Body of pancreas (tissue), 4 donors: ENCODE data around the gene CA12. TPM values are rescaled to one million over a fixed set of nuclear protein-coding genes. Genes with fewer than 3 reads are reported as not detected.

ENCODE experiments used
- ATAC-seq: fragments of 150-250 bp; one replicate; pipeline ENCODE4 v1.9.1; 2016
- DNase-seq, 4 donors: peaks; one replicate each; pipeline ENCODE4 v3.0.0-alpha.2; 2019
- H3K27ac ChIP-seq, 4 donors: fragments of 200-600 bp; sonication (generic); 1 replicate in 3 of 4; 2 replicates in 1 of 4; pipeline versions ENCODE4 v1.5.1 to v1.6.1; 2016 to 2019; ENCODE audit warnings: mild to moderate bottlenecking in 1 of 4, mixed read lengths in 1 of 4, moderate library complexity in 1 of 4
- H3K27me3 ChIP-seq, 2 donors: fragments of 200-600 bp; sonication (generic); one replicate each; pipeline ENCODE4 v1.6.0; 2016; ENCODE audit warnings: mild to moderate bottlenecking in 1 of 2
- H3K36me3 ChIP-seq, 2 donors: fragments of 200-600 bp; sonication (generic); replicated peaks in 1 of 2; 2 replicates each; pipeline ENCODE4 v1.5.1; 2016; ENCODE audit warnings: low read depth in 2 of 2; ENCODE audit not compliant: insufficient read depth in 1 of 2
- H3K4me1 ChIP-seq: fragments of 200-600 bp; sonication (generic); one replicate; pipeline ENCODE4 v1.6.0; 2016
- H3K4me3 ChIP-seq, 2 donors: fragments of 200-600 bp; sonication (generic); 1 replicate in 1 of 2; 2 replicates in 1 of 2; pipeline ENCODE4 v1.5.1; 2016 to 2019
- H3K9me3 ChIP-seq, 3 donors: fragments of 200-600 bp; sonication (generic); 1 replicate in 2 of 3; 2 replicates in 1 of 3; pipeline ENCODE4 v1.5.1; 2016
- POLR2A ChIP-seq, 3 donors: fragments of 450-650 bp; IDR thresholded peaks; one replicate each; pipeline ENCODE4 v1.6.1; 2016; ENCODE audit warnings: antibody characterized with exemption in 3 of 3, mild to moderate bottlenecking in 2 of 3
- WGBS, 2 donors: methylation state at CpG; one replicate each; pipeline ENCODE4 v1.1.5; 2017; 5-methylcytosine and 5-hydroxymethylcytosine counted together
- intact Hi-C: fragments of 100-400 bp; cut with DNase I; formaldehyde crosslinking; loops from one replicate; pipeline ENCODE4 v1.15.1; 2023
- total RNA-seq, 2 donors: library from RNA; depleted of rRNA; stranded (reverse); fragments of >200 nt; gene quantifications; one replicate each; pipeline ENCODE4 v1.1.0, GENCODE V29; 2016
- TF ChIP-seq, protein P1 (sequence below), 7 experiments: fragments of 450-650 bp in 4 of 7; fragments of 200-600 bp in 3 of 7; sonication (generic) in 3 of 7; IDR thresholded peaks; one replicate each; pipeline ENCODE4 v1.5.1; 2016 to 2019; ENCODE audit warnings: antibody characterized with exemption in 7 of 7

CA12 gene
- total RNA-seq, 2 donors from 2014 or later, result 16.1 to 25.7 TPM

DNA sequence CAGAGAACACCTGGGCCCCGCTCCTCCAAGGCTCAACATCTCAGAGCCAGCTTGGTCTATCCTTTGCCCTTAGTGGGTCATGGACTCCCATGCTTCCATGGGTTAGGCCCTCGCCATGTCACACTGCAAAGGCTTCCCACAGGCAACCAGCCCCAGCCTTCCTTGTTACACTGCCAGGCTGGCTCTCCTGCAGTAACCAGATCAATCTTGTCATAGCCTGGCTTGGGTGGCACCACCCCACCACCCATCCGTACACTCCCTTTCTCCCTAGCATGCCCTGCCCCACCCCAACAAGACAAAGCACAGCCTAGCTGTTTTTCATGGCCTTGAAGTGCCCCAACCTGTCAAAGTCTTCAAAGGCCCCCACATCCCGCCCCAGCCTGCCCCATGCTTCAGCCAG is 30.5 kb downstream of the CA12 start:
- Histone ChIP-seq H3K9me3 (no peaks in the 10 kb centered on the region), H3K36me3 (no peaks in the 10 kb centered on the region), H3K27ac (peak overlapping the region in 3 of 4 donors; percentile 77 to 86 (median 85)), H3K27me3 (no peaks in the 10 kb centered on the region), H3K4me3 (no peak overlapping the region), H3K4me1 (peaks cover 93% of the 10 kb centered on the region)
- no peak for ATAC-seq
- no peak for TF ChIP-seq POLR2A (IDR thresholded peaks at IDR 0.05)
- TF ChIP-seq, protein P1, sequence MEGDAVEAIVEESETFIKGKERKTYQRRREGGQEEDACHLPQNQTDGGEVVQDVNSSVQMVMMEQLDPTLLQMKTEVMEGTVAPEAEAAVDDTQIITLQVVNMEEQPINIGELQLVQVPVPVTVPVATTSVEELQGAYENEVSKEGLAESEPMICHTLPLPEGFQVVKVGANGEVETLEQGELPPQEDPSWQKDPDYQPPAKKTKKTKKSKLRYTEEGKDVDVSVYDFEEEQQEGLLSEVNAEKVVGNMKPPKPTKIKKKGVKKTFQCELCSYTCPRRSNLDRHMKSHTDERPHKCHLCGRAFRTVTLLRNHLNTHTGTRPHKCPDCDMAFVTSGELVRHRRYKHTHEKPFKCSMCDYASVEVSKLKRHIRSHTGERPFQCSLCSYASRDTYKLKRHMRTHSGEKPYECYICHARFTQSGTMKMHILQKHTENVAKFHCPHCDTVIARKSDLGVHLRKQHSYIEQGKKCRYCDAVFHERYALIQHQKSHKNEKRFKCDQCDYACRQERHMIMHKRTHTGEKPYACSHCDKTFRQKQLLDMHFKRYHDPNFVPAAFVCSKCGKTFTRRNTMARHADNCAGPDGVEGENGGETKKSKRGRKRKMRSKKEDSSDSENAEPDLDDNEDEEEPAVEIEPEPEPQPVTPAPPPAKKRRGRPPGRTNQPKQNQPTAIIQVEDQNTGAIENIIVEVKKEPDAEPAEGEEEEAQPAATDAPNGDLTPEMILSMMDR (IDR thresholded peaks at IDR 0.05), result no peak
- intact Hi-C loops, result no loop called here
- DNase-seq, result peak in 1 of 4 donors; percentile 33
- WGBS, 2 donors, result 87% methylated on average over 4 of the region's 4 CpGs

DNA sequence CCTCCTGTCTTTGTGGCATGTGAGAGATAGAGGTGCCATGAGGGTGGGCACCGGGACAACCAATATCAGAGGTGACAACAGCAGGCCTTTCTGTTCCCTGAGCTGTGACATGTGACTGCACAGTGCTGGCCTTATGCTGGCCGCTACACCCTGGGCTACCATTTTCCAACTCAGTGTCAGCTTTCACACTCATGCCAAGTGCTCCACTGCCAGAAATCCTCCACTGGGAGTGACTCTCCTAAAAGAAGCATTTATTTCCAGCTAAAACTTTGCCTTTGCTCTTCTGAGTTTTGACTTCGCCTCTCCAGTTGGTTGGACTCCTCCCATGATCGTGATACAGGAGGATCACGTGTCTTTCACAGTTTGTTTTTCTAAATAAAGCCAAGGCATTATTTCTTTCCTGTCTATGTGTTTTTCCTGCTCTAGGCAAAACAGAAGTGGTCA is 31.4 kb downstream of the CA12 start:
- Histone ChIP-seq H3K4me1 (peaks cover 88% of the 10 kb centered on the region), H3K4me3 (no peak overlapping the region), H3K9me3 (no peaks in the 10 kb centered on the region), H3K27me3 (no peaks in the 10 kb centered on the region), H3K27ac (peak overlapping the region; percentile 27 to 86 (median 81)), H3K36me3 (no peaks in the 10 kb centered on the region)
- 44 to 46% methylated on average over 5 of the region's 5 CpGs for WGBS, 2 donors
- no peak for TF ChIP-seq POLR2A (IDR thresholded peaks at IDR 0.05)
- TF ChIP-seq, protein P1 (IDR thresholded peaks at IDR 0.05), result no peak
- peak; percentile 46 to 59 (median 52) for DNase-seq
- ATAC-seq, result peak; percentile 41
- intact Hi-C loops, result no loop called here

DNA sequence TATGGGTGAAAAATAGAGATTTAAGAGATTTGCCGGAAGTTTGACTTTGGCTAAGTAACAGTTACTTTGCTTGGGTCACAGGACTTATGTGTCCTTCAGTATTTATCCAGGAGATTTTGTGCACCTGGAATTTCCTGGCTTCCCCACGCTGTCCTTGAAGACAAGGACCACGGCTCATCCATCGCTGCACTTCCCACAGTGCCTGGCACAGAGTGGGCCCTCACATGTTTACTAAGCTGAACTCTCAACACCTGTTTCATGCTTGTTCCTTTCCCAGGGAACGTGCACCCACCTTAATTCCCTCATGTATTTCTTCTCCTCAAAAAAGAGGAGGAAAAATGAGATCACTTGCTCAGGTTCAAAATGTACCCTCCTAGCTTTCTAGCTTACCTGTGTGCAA is 32.0 kb downstream of the CA12 start:
- peak; percentile 59 to 77 (median 69) for DNase-seq
- H3K9me3 ChIP-seq, result no peaks in the 10 kb centered on the region
- peak; percentile 57 for ATAC-seq
- 35 to 41% methylated on average over 5 of the region's 5 CpGs for WGBS, 2 donors
- TF ChIP-seq, protein P1 (IDR thresholded peaks at IDR 0.05), result no peak
- TF ChIP-seq POLR2A (IDR thresholded peaks at IDR 0.05), result no peak
- H3K36me3 ChIP-seq, result no peaks in the 10 kb centered on the region
- peaks cover 82% of the 10 kb centered on the region for H3K4me1 ChIP-seq
- H3K27me3 ChIP-seq, result no peaks in the 10 kb centered on the region
- intact Hi-C loops, result no loop called here
- H3K4me3 ChIP-seq, result no peak overlapping the region
- H3K27ac ChIP-seq, result peak overlapping the region; percentile 27 to 86 (median 81)

DNA sequence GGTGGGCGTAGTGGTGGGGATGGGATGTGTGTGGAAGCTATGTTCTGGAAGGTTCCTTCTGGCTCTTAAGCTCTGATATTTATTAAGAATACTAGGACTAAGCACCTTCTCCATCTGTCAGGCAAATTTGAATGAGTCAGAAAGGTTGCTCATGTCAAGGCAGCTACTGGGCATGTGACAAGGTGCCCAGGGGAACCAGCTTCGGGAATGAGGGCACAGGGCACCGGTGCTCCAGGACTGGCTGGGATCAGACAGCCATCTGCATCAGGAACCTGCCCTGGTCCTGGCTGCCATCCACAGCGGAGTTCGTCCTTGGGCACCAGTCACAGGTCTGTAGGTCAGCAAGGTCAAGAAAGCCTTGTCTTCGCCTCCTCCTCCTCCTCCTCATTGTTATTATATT is 32.5 kb downstream of the CA12 start:
- H3K36me3 ChIP-seq, result no peaks in the 10 kb centered on the region
- 48 to 67% methylated on average over 3 to 6 of the region's 6 CpGs for WGBS, 2 donors
- no peak overlapping the region for H3K4me3 ChIP-seq
- intact Hi-C loops, result no loop called here
- ATAC-seq, result peak; percentile 78
- H3K27me3 ChIP-seq, result no peaks in the 10 kb centered on the region
- TF ChIP-seq POLR2A (IDR thresholded peaks at IDR 0.05), result no peak
- TF ChIP-seq, protein P1 (IDR thresholded peaks at IDR 0.05), result no peak
- peaks cover 78% of the 10 kb centered on the region for H3K4me1 ChIP-seq
- no peaks in the 10 kb centered on the region for H3K9me3 ChIP-seq
- peak; percentile 74 to 86 (median 84) for DNase-seq
- peak overlapping the region; percentile 27 to 86 (median 81) for H3K27ac ChIP-seq

DNA sequence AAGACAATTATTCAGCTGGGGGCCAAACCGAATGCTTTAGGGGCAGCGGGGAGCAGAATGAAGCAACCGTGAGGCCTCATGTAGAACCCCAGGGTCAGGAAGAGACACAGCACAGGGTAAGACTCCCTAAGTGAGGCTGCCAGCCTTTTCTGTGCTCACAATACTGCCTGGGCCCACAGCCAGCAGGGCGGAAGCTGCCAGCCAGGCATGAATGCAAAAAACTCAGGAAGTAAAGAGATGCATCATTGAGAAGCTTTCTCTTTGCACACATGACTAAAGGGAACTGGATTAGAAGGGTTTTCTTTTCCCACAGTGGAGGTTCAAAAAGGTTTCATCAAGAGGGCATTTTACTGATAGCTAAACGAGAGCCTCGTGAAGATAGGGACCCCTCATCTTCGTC is 33.3 kb downstream of the CA12 start:
- intact Hi-C loops, result no loop called here
- Histone ChIP-seq H3K27me3 (no peaks in the 10 kb centered on the region), H3K36me3 (no peaks in the 10 kb centered on the region), H3K27ac (peak overlapping the region; percentile 27 to 86 (median 81)), H3K9me3 (no peaks in the 10 kb centered on the region), H3K4me1 (peaks cover 70% of the 10 kb centered on the region), H3K4me3 (no peak overlapping the region)
- DNase-seq (peak; percentile 80 to 89 (median 81)), ATAC-seq (peak; percentile 65)
- WGBS, 2 donors, result 36 to 57% methylated on average over 7 of the region's 7 CpGs
- TF ChIP-seq POLR2A (IDR thresholded peaks at IDR 0.05), result no peak
- TF ChIP-seq, protein P1 (IDR thresholded peaks at IDR 0.05), result no peak
